Mammary epithelial cell (primary cell): ENCODE data around the gene PTPRG.

Source experiments
- CTCF ChIP-seq, 2 donors: IDR thresholded peaks in 1 of 2; conservative IDR thresholded peaks in 1 of 2; 2 replicates each; pipeline ENCODE4 v1.5.1; 2011 to 2012; ENCODE audit warnings: inconsistent platforms in 2 of 2, low read length in 2 of 2, mild to moderate bottlenecking in 2 of 2, control low read depth in 1 of 2, low read depth in 1 of 2; ENCODE audit not compliant: insufficient read depth in 1 of 2; ENCODE audit errors: extremely low read depth in 1 of 2
- EZH2 ChIP-seq: IDR thresholded peaks from 2 replicates; pipeline ENCODE4 v1.6.1; 2012; ENCODE audit warnings: low read length, inconsistent platforms, borderline replicate concordance

GRCh38 chr3:61690016-61690415 lies 128.6 kb downstream of the PTPRG start:
- TF ChIP-seq CTCF (conservative IDR thresholded peaks at IDR 0.05 in 1 of 2, IDR thresholded peaks at IDR 0.05 in 1 of 2; ENCODE audit: extremely low read depth in 1 of 2, insufficient read depth in 1 of 2, low read depth in 1 of 2, low read length in 2 of 2) = no peak
- TF ChIP-seq EZH2 = no peak
